ENCODE results near the gene CRYBB1.

CRYBB1 gene

DNA sequence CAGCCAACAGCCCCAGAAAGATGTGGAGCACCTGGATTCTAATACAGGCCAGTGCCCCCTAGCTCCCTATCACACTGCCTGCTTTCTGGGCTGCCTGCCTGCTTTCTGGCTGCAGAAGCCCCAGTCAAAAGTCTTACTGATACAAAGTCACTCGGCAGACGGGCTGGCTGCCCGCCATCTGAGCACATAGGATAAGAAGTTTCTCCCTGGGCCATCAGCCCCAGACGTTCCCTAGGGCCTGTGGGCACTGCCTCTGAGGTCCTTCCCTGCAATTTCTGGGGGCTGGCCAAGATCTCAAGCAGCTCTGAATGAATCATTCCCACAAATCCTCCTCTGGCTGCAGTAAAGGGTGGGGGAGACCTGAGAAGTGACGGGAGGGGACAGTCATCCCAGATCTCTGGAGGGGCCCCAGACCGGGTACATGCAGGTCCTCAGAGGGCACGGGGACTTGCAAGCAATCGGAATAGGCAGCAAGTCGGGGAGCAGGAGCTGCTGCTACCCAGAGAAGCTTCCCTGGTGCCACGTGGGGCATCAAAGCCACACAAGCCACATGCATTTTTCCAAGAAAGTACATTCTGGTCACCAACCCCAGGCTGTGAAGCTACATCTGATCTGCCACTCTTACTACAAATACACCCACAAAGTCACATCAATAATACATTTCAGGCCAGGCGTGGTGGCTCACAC, 32.6 kb downstream of the CRYBB1 start:
- no peak for DNase-seq (ENCODE audit: low read depth, low spot score)
- H3K4me3 ChIP-seq (ENCODE audit: low read length) = no peak overlapping the region

DNA sequence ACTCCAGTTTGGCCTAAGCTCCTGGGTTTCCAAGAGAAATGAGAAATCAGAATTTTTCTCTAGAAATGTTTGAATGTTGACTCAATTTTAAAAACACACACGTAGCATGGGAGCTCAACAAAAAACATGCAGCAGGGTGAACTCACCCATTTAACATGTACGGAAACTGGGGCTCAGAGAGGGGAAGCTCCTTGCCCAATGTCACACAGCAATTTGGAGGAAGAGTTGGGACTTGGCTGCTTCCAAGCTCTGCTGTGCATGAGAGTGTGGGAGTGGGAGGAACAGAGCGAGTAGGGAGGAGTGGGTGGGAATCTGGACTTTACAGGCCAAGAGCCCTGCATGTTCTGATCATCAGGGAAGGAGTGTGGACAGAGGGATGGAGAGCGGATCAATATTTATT, 33.8 kb downstream of the CRYBB1 start:
- H3K4me3 ChIP-seq (ENCODE audit: low read length) = no peak overlapping the region
- no peak for DNase-seq (ENCODE audit: low read depth, low spot score)

DNA sequence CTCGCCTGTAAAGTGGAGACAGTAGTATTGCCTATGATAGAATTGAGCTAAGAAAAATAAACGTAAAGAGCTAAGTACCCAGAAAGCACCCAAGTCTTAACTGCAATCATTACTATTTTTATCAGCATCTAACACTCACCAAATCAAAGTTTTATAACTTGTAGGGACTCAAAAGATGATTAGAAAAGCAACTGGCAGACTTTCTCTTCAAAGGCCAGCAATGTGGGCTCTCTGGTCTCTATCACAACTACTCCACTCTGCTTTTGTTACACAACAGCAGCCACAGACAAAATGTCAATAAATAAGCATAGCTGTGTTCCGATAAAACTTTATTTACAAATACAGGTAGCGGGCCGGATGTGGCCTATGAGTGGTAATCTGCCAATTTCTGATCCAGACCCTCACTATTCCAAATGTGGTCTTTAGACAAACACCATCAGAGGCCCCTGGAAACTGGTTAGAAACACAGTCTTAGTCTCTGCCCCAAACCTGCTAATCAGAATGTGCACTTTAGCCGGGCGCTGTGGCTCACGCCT, 36.1 kb downstream of the CRYBB1 start:
- no peak for DNase-seq (ENCODE audit: low read depth, low spot score)
- H3K4me3 ChIP-seq (ENCODE audit: low read length) = no peak overlapping the region

DNA sequence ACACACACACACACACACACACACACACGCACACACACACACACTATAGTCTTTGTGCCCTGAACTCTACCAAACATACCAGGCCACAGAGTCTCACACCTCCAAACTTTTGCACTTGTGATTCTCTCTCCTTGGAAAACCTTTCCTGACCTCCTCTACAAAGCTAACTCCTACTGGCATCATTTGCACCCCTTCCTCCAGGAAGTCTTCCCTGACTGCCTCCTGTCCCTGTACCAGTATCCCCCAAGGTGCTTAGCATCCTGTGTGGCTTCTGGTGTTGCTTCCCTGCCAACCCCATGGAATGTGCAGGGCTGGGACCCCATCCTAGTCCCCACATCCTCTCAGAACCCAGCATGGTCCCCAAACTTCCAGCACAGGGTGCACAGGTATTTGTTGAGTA, 36.8 kb downstream of the CRYBB1 start:
- H3K4me3 ChIP-seq (ENCODE audit: low read length) = no peak overlapping the region
- no peak for DNase-seq (ENCODE audit: low read depth, low spot score)

DNA sequence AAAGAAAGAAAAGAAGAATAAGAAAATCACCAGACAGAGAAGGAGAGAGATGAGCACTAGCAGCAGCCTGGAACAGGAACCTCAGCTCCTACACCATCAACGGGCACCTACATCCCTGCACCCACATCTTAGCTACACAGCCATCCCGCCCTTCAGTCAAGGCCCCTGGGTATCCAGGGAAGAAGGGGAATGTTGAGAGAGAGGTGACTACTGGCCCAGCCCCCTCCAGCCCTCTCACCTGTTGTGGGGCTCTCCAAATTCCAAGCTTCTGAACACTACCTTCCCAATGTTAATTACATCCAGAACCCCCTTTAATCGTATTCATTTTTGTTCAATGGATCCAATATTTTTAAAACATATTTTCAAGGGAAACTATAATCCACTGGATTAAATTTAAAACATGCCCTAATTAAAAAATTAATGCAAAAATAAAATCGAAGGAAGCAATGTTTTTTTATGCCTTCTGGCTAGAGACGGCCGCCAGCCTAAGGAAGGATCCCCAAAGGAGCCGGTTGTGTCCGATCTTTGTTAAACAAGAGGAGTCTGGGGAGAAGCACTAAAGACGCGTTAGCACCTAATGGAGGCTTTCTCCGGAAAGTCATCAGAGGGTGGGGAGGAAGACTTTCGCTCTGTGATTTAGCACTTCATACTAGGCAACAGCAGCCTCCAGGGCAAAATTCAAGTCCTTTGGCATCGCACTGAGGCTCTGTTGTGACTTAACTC, 37.4 kb downstream of the CRYBB1 start:
- DNase-seq (ENCODE audit: low read depth, low spot score) = no peak
- H3K4me3 ChIP-seq (ENCODE audit: low read length) = no peak overlapping the region

DNA sequence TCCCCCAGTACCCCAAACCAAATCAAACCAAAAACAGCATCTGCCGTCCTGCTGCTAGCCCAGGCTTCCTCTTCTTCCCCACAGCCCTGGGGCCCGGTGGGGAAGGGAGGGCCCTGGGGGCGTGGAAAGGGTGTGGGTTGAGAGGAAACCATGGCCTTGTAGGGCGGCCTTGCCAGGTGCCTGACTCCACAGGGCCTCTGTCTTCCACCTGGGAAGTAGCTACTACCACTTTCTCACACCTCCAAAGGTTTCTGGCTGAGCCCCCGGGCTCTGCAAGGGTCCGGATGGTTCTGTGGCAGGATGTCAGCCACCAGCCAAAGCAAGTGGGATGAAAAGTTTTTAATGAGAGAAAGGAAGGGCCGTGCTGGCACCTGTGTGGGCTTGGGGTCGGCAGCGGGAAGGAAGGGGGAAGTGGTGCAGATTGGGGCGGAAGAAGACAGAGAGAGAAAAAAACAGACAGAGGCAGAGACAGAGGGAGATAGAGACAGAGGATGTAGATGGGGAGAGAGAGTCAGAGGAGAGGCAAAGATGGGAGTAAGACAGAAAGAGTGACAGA, 38.4 kb downstream of the CRYBB1 start:
- peak; percentile 84 for DNase-seq (ENCODE audit: low read depth, low spot score)
- H3K4me3 ChIP-seq (ENCODE audit: low read length) = peak overlapping the region; percentile 40

DNA sequence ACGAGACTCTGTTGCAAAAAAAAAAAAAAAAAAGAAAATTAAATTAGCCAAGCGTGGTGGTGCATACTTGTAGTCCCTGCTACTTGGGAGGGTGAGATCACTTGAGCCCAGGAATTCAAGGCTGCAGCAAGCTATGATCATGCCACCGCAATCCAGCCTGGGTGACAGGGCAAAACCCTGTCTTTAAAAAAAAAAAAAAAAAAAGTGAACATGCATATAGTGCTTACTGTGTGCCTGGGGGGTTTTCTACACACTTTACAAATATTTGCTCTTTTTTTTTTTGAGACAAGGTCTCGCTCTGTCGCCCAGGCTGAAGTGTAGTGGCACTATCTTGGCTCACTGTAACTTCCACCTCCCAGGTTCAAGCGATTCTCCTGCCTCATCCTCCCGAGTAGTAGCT, 40.7 kb downstream of the CRYBB1 start:
- no peak overlapping the region for H3K4me3 ChIP-seq (ENCODE audit: low read length)
- DNase-seq (ENCODE audit: low read depth, low spot score) = no peak

DNA sequence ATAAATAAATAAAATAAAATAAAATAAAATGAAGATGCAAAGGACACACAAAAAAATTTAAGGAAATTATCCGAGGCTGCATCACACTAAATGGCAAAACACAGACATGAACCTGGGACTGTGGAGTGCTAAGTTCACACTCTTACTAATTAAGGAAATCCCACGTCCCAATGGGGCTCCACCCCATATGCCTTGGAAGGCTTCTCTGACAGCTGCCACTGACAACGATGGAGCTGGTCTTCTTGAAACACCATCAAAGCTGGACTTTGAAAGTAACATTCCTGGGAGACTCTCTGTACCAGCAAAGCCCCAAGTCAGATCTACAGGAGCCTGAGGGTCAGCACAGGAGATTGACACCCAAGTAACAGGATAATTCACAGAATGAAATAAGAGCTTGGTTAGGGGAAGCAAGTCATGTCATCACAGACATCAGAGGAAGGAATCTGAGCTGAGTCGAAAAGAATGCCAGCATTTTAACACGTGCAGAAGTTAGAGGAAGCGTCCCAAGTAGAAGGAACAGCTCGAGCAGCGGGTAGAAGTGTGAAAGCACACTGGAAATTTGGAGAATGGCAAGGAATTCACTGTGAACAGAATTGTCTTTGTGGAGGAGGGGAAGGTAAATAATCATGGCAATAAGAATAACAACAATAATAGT, 41.7 kb downstream of the CRYBB1 start:
- H3K4me3 ChIP-seq (ENCODE audit: low read length) = no peak overlapping the region
- no peak for DNase-seq (ENCODE audit: low read depth, low spot score)

DNA sequence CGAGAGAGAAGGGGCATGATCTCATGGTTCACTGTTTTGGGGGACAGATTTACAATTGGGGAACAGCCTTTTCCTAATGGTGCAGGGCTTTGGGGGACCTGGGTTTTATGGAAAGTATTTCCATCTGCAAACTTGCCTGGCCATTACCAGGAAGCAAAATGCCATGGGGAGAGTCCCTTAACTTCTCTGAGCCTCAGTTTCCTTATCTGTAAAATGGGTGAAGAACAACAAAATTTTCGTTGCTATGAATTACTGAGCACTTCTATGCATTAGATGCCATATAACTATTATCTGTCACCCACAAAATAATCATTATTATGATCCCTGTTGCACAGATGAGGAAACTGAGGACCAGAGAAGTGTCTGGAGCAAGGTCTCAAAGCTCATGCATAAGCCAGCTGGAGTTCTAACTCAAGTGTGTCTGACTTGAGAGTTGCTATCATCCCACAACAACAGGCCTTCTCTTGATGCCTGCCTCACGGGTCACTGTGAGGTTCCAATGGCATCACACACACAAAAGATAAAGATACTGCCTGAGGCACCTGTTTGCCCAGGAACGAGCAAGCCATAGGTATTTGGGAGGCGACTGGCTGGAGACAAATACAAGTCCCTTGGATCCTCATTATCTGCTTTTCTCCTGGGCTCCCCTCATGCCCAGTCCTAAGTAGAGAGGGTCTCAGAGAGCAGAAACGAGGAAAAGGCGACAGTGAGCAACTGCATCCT, 43.7 kb downstream of the CRYBB1 start:
- DNase-seq (ENCODE audit: low read depth, low spot score) = no peak
- H3K4me3 ChIP-seq (ENCODE audit: low read length) = no peak overlapping the region

DNA sequence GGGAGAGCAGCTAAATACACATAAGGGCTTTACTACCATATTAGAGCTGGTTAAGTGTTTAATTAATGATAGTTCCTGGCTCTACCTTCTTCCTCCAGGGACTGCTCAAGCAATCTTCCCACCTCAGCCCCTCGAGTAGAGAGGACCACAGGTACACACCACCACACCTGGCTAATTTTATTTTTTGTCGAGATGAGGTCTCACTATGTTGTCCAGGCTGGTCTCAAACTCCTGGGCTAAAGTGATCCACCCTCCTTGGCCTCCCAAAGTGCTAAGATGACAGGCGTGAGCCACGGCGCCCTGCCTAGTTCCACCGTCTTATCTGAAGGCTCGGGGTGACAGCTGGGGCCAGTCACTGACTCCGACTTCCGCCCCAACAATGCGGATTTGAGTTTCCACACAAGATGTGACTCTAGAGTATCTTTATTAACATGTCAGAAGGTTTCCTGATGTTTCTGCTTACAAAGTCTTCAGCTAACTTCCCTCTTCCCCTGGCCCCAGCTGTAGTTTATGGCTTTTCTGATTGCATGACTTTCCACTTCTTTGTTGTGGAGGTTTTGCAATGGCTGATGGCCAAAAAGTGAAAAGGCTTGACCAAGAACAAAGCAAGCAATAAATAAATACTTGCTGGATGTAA, 44.7 kb downstream of the CRYBB1 start:
- no peak for DNase-seq (ENCODE audit: low read depth, low spot score)
- no peak overlapping the region for H3K4me3 ChIP-seq (ENCODE audit: low read length)

DNA sequence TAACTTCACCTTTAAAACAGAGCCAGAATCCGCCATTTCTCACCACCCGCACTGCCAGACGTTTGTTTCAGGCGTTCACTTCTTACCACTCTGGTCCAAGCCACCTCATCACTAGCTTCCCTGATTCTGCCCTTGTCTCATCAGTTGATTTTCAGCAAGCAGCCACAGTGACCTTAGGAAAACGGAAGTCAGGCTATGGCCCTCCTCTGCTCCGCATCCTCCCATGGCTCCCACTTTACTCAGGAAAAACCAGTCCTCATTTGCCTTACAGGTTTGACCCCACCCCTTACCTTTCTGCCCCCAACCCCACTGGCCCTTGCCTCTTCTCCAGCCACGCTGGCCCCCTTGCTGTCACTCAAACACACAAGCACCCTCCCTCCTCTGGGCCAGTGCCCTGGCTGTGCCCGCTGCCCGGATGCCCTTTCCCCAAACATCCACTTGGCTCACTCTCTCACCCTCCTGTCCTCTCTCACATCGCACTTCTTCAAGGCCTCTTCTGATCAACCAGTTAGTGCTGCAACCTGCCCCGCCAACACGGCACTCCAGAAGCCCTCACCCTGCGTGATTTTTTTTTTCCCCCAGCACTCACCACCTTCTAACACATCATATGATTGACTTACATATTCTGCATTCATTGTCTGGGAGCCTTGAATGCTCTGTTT, 46.8 kb downstream of the CRYBB1 start:
- H3K4me3 ChIP-seq (ENCODE audit: low read length) = no peak overlapping the region
- no peak for DNase-seq (ENCODE audit: low read depth, low spot score)

DNA sequence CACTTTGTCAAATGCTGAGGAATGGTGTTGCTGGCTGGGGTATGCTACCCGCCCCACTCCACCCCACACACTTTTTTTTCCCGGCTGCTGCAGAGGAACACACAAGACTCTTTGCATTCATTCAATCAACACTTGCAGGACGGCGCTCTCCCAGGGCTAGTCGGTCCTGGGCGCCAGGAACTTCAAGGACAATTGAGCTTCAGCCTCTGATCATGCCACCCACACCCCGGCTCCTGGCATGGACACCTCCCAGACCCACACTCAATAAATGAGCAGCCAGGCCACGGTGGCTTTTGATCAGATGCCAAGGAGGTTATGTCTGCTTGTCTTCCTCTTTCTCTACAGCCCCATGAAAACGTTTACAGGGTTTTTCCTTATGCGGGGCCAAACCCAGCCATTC, 47.7 kb downstream of the CRYBB1 start:
- H3K4me3 ChIP-seq (ENCODE audit: low read length) = no peak overlapping the region
- DNase-seq (ENCODE audit: low read depth, low spot score) = no peak

DNA sequence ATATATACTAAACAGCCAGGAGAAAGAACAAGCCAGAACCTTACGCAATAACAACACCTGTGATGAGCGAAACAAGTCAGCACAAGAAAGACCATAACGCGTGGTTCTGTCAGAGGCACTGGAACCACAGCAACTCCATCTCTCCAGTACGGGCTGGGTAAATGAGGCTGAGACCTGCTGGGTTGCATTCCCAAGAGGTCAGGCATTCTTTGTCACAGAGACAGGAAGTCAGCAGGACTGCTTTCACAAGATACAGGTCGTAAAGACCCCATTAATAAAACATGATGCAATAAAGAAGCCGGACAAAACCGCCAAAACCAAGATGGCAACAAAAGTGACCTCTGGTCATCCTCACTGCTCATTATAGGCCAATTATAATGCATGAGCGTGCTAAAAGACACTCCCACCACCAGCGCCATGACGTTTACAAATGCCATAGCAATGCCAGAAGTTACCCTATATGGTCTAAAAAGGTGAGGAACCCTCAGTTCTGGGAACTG, 49.6 kb downstream of the CRYBB1 start:
- DNase-seq (ENCODE audit: low read depth, low spot score) = no peak
- H3K4me3 ChIP-seq (ENCODE audit: low read length) = no peak overlapping the region

DNA sequence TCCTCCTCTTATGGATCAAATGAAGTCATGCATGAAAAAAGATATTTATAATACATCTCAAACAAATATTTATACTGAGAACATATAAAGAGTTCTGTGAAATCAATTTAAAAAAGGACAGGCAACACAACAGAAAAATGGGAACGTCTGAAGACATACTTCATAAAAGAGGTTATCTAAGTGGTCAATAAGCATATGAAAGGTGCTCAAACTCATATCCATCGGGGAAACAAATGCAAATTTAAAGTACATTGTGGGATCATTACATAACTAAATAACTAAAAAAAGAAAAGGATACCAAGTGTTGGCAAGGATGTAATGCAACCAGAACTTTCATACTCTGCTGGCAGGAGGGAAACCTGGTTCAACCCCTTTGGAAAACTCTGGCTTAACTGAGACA, 50.2 kb downstream of the CRYBB1 start:
- no peak for DNase-seq (ENCODE audit: low read depth, low spot score)
- H3K4me3 ChIP-seq (ENCODE audit: low read length) = no peak overlapping the region

DNA sequence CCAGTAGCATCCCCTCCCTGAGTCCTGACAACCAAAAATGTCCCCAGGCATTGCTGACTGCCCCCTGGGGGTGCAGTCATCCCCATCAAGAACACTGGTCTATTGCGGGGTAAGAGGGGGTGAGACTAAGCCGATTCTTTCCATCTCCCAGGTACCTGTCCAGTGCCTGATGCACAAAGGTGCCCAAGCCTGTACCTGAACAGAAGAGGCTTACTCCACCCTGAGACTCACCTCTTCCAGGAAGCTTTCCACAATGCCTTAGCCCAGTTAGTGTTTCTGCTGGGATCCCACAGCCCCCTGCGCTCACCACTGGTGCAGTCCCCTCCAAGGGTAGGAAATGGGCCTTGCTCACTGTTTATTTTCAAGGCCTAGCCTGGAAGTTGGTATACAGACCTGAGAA, 50.8 kb downstream of the CRYBB1 start:
- no peak for DNase-seq (ENCODE audit: low read depth, low spot score)
- H3K4me3 ChIP-seq (ENCODE audit: low read length) = no peak overlapping the region

DNA sequence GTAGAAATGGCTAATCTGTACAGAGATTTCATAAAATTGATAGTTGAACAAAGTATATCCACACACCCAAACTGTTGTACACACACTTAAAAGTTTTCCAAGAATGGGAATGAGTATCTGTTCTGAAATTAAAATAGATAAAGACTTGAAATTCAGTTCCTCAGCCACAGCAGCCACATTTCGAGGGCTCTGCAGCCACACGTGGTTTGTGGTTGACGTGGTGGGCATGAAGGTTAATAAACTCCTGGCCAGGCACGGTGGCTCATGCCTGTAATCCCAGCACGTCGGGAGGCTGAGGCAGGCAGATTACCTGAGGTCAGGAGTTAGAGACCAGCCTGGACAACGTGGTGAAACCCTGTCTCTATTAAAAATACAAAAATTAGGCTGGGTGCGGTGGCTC, 51.9 kb downstream of the CRYBB1 start:
- H3K4me3 ChIP-seq (ENCODE audit: low read length) = no peak overlapping the region
- no peak for DNase-seq (ENCODE audit: low read depth, low spot score)

DNA sequence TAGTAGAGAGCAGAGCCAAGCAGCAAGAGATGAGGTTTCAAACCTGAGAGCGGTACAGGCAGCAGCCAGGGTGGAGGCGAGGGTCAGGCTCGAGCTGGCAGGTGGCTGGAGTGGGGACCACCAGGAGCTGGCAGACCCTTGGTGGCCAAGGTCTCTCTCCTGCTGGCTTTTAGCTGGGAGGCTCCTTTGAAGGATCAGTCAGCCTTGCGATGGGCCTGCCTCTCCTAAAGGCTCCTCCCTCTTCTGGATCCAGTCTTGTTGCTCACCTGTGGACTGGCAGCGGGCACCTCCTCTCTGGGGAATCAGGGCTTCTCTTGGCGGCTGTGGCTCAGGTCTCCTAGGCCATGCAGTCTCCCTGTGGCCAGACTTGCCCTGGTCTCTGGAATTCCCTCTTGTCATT, 52.6 kb downstream of the CRYBB1 start:
- DNase-seq (ENCODE audit: low read depth, low spot score) = no peak

DNA sequence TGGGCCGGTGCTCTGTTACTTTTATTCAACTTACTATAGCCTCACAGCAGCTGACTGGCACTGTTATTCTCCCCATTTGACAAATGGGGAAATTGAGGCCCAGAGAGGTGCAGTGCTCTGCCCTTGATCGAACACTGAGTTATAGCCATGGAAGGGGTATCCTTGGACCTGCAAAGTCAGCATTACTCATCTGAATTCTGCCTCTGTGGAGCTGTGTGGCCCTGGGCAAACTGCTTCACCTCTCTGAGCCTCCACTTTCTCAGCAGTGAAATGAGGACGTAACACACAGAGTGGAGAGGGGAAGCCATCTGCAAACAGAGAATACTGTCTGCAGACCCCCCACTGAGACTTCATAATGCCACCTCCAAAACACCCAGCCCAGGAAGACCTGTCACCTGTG, 53.2 kb downstream of the CRYBB1 start:
- H3K4me3 ChIP-seq (ENCODE audit: low read length) = no peak overlapping the region
- no peak for DNase-seq (ENCODE audit: low read depth, low spot score)

More for the DNA sequence above, 52.6 kb downstream of the CRYBB1 start:
- H3K4me3 ChIP-seq (ENCODE audit: low read length) = no peak overlapping the region
